AG10803 (cell line): ENCODE results near the gene PANK1.
"Not testable (repeated sequence)": the region's sequence is repeated elsewhere in the genome, so short reads cannot be mapped to it uniquely, and the experiment has no call there.

Experiments
- DNase-seq: peaks from one replicate; pipeline ENCODE4 v3.0.0; 2010; ENCODE audit warnings: low read depth
- H3K4me3 ChIP-seq: 2 replicates; pipeline ENCODE4 v1.5.1; 2011; ENCODE audit warnings: mild to moderate bottlenecking, low read length, control low read depth
- TF ChIP-seq, protein P1 (sequence below): conservative IDR thresholded peaks from 2 replicates; pipeline ENCODE4 v1.5.1; 2011; ENCODE audit warnings: mild to moderate bottlenecking, low read length, control low read depth, inconsistent platforms

PANK1 gene

DNA sequence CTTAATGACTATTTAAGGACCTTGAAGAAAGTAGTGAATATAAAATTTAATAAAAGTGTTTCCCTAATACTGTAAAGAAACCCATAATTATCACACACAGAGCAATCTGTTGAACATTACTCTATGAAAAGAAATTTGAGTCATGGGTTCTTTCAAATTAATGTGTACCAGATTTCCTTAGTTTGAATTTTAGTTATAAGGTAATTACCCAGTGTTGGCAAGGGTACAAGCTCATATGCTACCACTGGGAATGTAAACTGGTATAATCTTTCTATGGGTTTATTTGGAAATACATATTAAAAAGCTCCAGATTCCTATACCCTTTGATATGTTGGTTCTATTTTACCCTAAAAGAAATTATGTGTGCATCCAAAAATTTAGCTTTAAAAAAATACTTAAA is 22.9 kb downstream of the PANK1 start:
- no peak overlapping the region for H3K4me3 ChIP-seq
- TF ChIP-seq, protein P1, sequence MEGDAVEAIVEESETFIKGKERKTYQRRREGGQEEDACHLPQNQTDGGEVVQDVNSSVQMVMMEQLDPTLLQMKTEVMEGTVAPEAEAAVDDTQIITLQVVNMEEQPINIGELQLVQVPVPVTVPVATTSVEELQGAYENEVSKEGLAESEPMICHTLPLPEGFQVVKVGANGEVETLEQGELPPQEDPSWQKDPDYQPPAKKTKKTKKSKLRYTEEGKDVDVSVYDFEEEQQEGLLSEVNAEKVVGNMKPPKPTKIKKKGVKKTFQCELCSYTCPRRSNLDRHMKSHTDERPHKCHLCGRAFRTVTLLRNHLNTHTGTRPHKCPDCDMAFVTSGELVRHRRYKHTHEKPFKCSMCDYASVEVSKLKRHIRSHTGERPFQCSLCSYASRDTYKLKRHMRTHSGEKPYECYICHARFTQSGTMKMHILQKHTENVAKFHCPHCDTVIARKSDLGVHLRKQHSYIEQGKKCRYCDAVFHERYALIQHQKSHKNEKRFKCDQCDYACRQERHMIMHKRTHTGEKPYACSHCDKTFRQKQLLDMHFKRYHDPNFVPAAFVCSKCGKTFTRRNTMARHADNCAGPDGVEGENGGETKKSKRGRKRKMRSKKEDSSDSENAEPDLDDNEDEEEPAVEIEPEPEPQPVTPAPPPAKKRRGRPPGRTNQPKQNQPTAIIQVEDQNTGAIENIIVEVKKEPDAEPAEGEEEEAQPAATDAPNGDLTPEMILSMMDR = no peak
- DNase-seq = no peak

DNA sequence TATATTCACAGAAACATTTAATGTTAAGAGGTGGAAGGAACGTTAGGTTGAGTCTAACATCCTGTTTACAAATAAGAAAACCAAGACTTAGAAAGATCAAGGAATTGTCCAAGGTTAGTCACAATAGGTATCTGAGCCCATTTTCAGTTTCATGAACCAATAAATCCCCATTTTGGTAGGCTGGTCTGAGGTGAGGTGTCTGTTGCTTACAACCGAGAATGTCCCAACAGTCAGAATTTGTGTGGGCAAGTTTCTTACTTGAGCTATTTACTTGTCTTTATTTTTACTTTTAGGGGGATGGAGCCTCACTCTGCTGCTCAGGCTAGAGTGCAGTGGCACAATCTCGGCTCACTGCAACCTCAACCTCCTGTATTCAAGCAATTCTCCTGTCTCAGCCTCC is 23.6 kb downstream of the PANK1 start:
- no peak for DNase-seq
- TF ChIP-seq, protein P1 = no peak
- no peak overlapping the region for H3K4me3 ChIP-seq

DNA sequence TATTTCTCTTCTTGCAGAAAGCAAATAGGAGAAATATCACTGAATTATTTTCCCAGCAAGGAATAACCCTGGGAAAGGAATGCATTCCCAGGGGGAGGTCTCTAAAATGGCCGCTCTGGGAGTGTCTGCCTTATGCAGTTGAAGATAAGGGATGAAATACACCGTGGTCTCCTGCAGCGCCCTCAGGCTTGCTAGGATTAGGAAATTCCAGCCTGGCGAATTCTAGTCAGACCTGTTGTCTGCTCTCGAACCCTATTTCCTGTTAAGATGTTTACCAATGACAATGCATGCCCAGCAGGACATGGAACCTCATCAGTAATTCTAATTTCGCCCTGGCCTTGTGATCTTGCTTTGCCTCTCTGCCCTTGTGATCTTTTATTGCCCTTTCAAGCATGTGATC is 24.7 kb downstream of the PANK1 start:
- not testable (repeated sequence) for H3K4me3 ChIP-seq, DNase-seq

DNA sequence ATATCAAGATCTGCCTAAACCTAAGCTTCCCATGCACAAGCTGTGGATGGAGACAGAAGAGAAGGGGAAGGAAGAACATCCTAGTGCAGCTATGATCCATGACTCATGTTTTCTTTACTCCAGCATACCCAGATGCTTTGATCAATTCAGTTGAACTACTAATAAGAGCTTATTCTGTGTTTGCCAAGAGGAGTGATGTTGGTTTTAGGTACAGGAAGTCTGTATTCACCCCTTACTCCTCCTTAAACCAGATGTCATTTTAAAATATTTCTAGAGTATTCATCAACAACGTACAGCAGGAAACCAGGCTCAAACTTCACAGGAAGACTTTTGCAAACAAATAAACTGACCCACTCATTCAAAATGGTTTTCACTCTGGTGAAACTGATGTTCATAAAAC is 29.2 kb downstream of the PANK1 start:
- no peak overlapping the region for H3K4me3 ChIP-seq
- no peak for DNase-seq
- TF ChIP-seq, protein P1 = no peak

DNA sequence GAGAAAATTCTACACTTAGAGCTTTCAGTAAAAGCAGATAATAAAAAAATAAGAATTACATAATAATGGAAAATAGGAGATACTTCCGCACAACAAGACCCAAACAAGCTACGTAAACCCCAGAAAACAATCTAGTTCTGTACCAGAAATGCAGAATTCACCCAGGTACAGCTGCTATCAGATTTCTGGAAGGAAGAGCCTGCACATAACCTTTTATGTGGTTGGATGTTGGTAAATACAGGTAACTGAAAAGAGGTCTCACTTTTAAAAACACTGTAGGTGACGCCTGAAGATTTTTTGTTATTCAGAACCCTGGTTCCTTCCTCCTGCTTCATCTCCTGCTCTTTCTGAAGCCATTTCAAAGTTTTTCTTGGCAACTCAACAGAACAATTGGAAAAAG is 29.9 kb downstream of the PANK1 start:
- H3K4me3 ChIP-seq = no peak overlapping the region
- TF ChIP-seq, protein P1 = no peak
- DNase-seq = no peak

DNA sequence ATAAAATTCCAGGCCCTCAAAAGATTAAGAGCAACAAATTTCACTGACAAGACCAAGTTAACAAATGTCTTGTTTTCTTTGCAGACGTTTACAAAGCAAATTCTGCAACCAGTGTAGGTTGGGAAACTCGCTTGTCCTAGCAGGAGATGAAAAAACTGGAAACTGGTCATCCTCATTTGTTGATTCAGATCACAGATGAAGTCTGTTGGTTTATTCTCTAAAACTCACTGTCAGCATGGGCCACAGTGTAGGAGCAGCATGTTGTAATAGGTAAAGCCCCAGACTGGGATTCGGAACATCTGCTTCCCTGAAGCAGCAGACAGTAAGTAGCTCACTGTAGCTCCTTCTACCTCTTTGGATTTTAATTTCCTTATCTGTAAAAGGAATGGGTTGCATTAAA is 31.5 kb downstream of the PANK1 start:
- no peak for DNase-seq
- TF ChIP-seq, protein P1 = no peak
- no peak overlapping the region for H3K4me3 ChIP-seq

DNA sequence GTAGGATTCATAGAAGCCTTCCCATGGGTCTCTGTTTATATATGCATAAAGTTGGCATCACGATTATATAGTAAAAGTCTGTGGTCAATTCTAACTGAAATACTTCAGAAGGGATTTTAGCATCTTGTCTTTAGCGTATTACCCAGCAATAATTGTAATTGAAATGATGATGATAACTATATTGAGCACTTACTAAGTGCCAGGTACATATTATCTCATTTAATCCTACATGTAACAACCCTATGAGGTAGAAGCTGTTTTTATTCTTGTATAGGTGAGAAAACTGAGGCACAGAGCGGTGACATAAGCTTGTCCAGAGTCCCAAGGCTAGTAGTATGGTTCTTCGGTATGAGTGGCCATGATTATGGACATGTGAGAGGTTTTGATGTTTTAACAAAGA is 33.8 kb downstream of the PANK1 start:
- DNase-seq = no peak
- no peak overlapping the region for H3K4me3 ChIP-seq
- TF ChIP-seq, protein P1 = no peak

DNA sequence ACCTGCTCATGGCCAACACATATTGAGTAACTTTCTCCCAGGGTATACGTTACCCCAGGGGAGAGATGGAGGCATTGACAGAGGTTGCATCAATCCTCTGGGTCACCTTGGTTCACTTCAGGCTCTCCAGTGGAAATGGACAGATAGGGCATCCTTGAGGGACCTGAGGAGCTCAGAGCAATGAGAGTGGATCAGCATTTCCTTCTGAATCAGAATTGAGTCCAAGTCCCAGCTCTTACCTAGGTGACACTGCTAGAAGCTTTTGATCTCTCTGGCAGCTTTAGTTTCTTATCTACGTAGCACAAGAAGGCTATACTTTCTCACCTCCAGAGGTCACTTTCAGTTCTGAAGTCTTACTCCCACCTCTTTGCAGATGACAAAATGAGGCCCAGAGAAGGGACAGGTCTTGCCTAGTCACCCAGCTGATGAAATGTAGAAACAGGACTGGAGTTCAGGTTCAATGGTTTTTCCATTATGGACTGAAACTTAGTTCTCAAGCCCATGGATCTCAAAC is 35.2 kb downstream of the PANK1 start:
- no peak for DNase-seq
- H3K4me3 ChIP-seq = no peak overlapping the region
- TF ChIP-seq, protein P1 = no peak
